ENCODE measurements around the gene FCHSD2. TPM values are rescaled to one million over a fixed set of nuclear protein-coding genes. Genes with fewer than 3 reads are reported as not detected.

FCHSD2 gene
- total and polyA plus RNA-seq, 2 of the 13 experiments (the other 11 are each of a cell fraction or from before 2014, with no cell fraction given) = 20.5 to 24.8 TPM

DNA sequence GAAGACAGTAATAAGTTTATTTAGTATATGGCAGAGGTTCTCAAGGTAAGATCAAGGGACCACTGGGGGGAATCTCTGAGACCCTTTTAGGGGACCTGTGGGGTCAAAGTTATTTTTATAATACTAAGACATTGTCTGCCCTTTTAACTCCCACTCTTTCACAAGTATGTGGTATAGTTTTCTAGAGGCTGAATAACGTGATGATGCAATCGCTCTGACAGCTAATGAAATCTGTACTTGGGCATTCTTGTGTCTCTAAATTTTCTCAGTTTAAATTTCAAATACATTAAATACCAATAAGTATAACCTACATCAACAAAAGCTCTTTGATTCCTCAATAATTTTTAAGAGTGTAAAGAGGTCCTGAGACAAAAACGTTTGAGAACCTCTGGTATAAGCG is 180.0 kb downstream of the FCHSD2 start:
- Histone ChIP-seq H3K9ac (ENCODE audit: insufficient read depth, low read depth, low read length) (no peak overlapping the region), H4K20me1 (ENCODE audit: insufficient read depth, low read length) (no peaks in the 10 kb centered on the region), H3K79me2 (ENCODE audit: insufficient read depth, low read length) (no peaks in the 10 kb centered on the region), H2AFZ (ENCODE audit: low read length) (no peak overlapping the region), H3K4me1 (ENCODE audit: insufficient read depth, low read length) (no peaks in the 10 kb centered on the region), H3K4me3 (replicated peaks in 1 of 3; ENCODE audit: insufficient read depth in 1 of 3, low read depth in 2 of 3, low read length in 3 of 3) (no peak overlapping the region), H3K36me3 (replicated peaks in 1 of 2; ENCODE audit: control insufficient read depth in 1 of 2, insufficient read depth in 2 of 2, low read length in 2 of 2) (peaks cover 3 to 32% of the 10 kb centered on the region in 2 experiments), H3K9me3 (ENCODE audit: low read length) (no peaks in the 10 kb centered on the region), H3K27ac (ENCODE audit: extremely low read length, insufficient read depth, low read length) (no peak overlapping the region), H3K4me2 (ENCODE audit: low read depth, low read length) (no peak overlapping the region), H3K27me3 (ENCODE audit: control insufficient read depth in 1 of 2, insufficient read depth in 2 of 2, low read length in 2 of 2) (no peaks in the 10 kb centered on the region)
- intact Hi-C loops (cut with micrococcal nuclease; ENCODE audit: unreplicated experiment) = no loop called here
- CTCF ChIA-PET (ENCODE audit: low intra/inter-chr PET ratio, low total read pairs) = no interaction called here
- no peak for FAIRE-seq
- ATAC-seq = no peak
- POLR2A ChIA-PET = no interaction called here
- no peak for DNase-seq (ENCODE audit: low spot score)
- peak; percentile 51 for TF ChIP-seq CEBPG (CRISPR knock-in tag; IDR thresholded peaks at IDR 0.05)
- TF ChIP-seq ATF7 (IDR thresholded peaks at IDR 0.05) = peak; percentile 48; the same call in 1 of the 2 replicates
- TF ChIP-seq ATF7 (CRISPR knock-in tag; IDR thresholded peaks at IDR 0.05) = no peak
- TF ChIP-seq KDM4B (CRISPR knock-in tag; IDR thresholded peaks at IDR 0.05) = no peak
- TF ChIP-seq, protein P1, sequence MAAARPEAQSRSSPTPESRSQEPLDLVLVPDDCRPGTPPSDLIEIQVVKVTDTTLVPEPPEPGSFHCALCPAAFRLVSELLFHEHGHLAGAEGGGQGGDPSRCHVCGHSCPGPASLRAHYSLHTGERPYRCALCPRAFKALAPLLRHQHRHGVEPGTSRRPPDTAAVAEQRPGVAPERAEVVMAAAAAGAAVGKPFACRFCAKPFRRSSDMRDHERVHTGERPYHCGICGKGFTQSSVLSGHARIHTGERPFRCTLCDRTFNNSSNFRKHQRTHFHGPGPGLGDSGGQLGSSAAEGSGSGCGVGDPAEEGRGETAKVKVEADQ (CRISPR knock-in tag; IDR thresholded peaks at IDR 0.05; ENCODE audit: borderline replicate concordance) = no peak
- TF ChIP-seq, protein P2, sequence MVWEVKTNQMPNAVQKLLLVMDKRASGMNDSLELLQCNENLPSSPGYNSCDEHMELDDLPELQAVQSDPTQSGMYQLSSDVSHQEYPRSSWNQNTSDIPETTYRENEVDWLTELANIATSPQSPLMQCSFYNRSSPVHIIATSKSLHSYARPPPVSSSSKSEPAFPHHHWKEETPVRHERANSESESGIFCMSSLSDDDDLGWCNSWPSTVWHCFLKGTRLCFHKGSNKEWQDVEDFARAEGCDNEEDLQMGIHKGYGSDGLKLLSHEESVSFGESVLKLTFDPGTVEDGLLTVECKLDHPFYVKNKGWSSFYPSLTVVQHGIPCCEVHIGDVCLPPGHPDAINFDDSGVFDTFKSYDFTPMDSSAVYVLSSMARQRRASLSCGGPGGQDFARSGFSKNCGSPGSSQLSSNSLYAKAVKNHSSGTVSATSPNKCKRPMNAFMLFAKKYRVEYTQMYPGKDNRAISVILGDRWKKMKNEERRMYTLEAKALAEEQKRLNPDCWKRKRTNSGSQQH (CRISPR knock-in tag; IDR thresholded peaks at IDR 0.05; ENCODE audit: low read depth) = no peak
- no peak for TF ChIP-seq ZNF709 (CRISPR knock-in tag; IDR thresholded peaks at IDR 0.05)
- TF ChIP-seq ZNF101 (CRISPR knock-in tag; IDR thresholded peaks at IDR 0.05; ENCODE audit: borderline replicate concordance, low read depth) = no peak
- TF ChIP-seq, protein P3, sequence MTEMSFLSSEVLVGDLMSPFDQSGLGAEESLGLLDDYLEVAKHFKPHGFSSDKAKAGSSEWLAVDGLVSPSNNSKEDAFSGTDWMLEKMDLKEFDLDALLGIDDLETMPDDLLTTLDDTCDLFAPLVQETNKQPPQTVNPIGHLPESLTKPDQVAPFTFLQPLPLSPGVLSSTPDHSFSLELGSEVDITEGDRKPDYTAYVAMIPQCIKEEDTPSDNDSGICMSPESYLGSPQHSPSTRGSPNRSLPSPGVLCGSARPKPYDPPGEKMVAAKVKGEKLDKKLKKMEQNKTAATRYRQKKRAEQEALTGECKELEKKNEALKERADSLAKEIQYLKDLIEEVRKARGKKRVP (CRISPR knock-in tag; IDR thresholded peaks at IDR 0.05) = peak in 1 of 2 experiments; percentile 46; a peak in 2 of 4 replicates
- TF ChIP-seq, protein P4, sequence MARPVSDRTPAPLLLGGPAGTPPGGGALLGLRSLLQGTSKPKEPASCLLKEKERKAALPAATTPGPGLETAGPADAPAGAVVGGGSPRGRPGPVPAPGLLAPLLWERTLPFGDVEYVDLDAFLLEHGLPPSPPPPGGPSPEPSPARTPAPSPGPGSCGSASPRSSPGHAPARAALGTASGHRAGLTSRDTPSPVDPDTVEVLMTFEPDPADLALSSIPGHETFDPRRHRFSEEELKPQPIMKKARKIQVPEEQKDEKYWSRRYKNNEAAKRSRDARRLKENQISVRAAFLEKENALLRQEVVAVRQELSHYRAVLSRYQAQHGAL (CRISPR knock-in tag; IDR thresholded peaks at IDR 0.05; ENCODE audit: not compliant biosample characterization) = no peak
- TF ChIP-seq ZNF510 (CRISPR knock-in tag; IDR thresholded peaks at IDR 0.05; ENCODE audit: low read depth) = no peak
- TF ChIP-seq CEBPB (IDR thresholded peaks at IDR 0.05; ENCODE audit: borderline replicate concordance, low read depth, low read length) = peak; percentile 92
- TF ChIP-seq, protein P5, sequence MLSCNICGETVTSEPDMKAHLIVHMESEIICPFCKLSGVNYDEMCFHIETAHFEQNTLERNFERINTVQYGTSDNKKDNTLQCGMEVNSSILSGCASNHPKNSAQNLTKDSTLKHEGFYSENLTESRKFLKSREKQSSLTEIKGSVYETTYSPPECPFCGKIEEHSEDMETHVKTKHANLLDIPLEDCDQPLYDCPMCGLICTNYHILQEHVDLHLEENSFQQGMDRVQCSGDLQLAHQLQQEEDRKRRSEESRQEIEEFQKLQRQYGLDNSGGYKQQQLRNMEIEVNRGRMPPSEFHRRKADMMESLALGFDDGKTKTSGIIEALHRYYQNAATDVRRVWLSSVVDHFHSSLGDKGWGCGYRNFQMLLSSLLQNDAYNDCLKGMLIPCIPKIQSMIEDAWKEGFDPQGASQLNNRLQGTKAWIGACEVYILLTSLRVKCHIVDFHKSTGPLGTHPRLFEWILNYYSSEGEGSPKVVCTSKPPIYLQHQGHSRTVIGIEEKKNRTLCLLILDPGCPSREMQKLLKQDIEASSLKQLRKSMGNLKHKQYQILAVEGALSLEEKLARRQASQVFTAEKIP (CRISPR knock-in tag; IDR thresholded peaks at IDR 0.05; ENCODE audit: borderline replicate concordance) = no peak
- no peak for TF ChIP-seq ATF1 (CRISPR knock-in tag; IDR thresholded peaks at IDR 0.05)
- TF ChIP-seq PHF5A (CRISPR knock-in tag; IDR thresholded peaks at IDR 0.05; ENCODE audit: low read depth, unreplicated experiment) = no peak
- TF ChIP-seq HDAC6 (IDR thresholded peaks at IDR 0.05; ENCODE audit: low read depth, low read length) = no peak
- no peak for TF ChIP-seq ZNF570 (CRISPR knock-in tag; IDR thresholded peaks at IDR 0.05; ENCODE audit: borderline replicate concordance)
- BruUV-seq (replicated peaks) = no TSS peak
- in situ Hi-C loops (cut with HindIII; ENCODE audit: extremely low pct_ligation_motif_present, low pct_unique_long_range_greater_than_20kb) = no loop called here
- WGBS (ENCODE audit: low lambda C conversion rate) = 88% methylated on average over 4 of the region's 4 CpGs
